ENCODE measurements around the gene RPS10.
"Not testable (repeated sequence)": the region's sequence is repeated elsewhere in the genome, so short reads cannot be mapped to it uniquely, and the experiment has no call there.

RPS10 gene

DNA sequence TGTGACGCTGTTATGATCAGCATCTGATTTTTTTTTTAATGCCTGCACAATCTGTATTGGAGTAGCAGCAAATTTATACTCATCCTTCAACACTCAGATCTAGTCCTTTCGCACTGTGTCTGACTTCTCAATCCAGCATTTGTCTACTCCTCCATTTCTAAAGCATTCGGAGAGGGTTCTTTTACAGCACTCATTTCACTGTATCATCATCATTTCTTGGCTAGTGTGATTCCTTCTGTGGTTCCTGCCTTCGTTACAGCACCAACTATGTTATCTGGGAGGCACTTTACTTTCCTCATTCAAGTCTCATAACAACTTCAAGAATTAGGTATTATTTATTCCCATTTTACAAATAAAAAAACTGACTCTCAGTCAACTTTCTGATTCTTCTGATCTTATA lies 51.4 kb downstream of the RPS10 start:
- TF ChIP-seq, protein P1, sequence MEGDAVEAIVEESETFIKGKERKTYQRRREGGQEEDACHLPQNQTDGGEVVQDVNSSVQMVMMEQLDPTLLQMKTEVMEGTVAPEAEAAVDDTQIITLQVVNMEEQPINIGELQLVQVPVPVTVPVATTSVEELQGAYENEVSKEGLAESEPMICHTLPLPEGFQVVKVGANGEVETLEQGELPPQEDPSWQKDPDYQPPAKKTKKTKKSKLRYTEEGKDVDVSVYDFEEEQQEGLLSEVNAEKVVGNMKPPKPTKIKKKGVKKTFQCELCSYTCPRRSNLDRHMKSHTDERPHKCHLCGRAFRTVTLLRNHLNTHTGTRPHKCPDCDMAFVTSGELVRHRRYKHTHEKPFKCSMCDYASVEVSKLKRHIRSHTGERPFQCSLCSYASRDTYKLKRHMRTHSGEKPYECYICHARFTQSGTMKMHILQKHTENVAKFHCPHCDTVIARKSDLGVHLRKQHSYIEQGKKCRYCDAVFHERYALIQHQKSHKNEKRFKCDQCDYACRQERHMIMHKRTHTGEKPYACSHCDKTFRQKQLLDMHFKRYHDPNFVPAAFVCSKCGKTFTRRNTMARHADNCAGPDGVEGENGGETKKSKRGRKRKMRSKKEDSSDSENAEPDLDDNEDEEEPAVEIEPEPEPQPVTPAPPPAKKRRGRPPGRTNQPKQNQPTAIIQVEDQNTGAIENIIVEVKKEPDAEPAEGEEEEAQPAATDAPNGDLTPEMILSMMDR (IDR thresholded peaks at IDR 0.05; ENCODE audit: borderline replicate concordance, extremely low read depth, low read length, poor library complexity, severe bottlenecking), result no peak
- no peak for TF ChIP-seq EZH2 (IDR thresholded peaks at IDR 0.05; ENCODE audit: borderline replicate concordance, low read depth, low read length, severe bottlenecking)
- no peak overlapping the region for H3K4me3 ChIP-seq (ENCODE audit: low read depth in 1 of 2, low read length in 2 of 2)
- no peak overlapping the region for H3K27ac ChIP-seq (ENCODE audit: low read length)
- ATAC-seq (ENCODE audit: insufficient read depth, low read depth) (no peak), DNase-seq (no peak)
- H4K20me1 ChIP-seq (ENCODE audit: insufficient read depth, low read length), result peaks cover 43% of the 10 kb centered on the region
- H3K79me2 ChIP-seq (ENCODE audit: insufficient read depth, low read length), result peaks cover 94% of the 10 kb centered on the region
- no peak overlapping the region for H2AFZ ChIP-seq (ENCODE audit: low read depth, low read length)
- no peaks in the 10 kb centered on the region for H3K9me3 ChIP-seq (ENCODE audit: insufficient read depth, low read length, severe bottlenecking)
- peaks cover 9% of the 10 kb centered on the region for H3K36me3 ChIP-seq (ENCODE audit: insufficient read depth, low read length)
- no peaks in the 10 kb centered on the region for H3K4me1 ChIP-seq (ENCODE audit: insufficient read depth, low read length)
- no peak overlapping the region for H3K4me2 ChIP-seq (ENCODE audit: insufficient read depth, low read length)
- no peak overlapping the region for H3K9ac ChIP-seq (ENCODE audit: low read depth, low read length)
- H3K27me3 ChIP-seq (ENCODE audit: insufficient read depth, low read length, poor library complexity), result no peaks in the 10 kb centered on the region

DNA sequence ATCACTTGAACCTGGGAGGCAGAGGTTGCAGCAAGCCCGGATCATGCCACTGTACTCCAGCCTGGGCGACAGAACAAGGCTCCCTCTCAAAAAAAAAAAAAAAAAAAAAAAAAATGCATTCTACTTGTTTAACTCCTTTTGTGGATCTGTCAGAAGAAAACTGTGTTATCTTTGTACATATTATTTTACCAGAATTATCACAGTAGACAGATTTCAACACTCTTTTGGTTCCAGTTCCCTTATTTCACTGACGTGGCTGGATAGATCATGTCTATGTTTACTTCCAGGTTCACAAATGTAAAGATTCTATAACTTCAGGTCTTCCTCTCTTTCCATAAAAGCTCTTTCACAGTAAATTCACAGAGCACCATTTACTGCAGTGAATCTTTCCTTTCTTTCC lies 51.8 kb downstream of the RPS10 start:
- Histone ChIP-seq H3K9me3 (ENCODE audit: insufficient read depth, low read length, severe bottlenecking) (no peaks in the 10 kb centered on the region), H3K79me2 (ENCODE audit: insufficient read depth, low read length) (peaks cover 94% of the 10 kb centered on the region), H3K4me3 (ENCODE audit: low read depth in 1 of 2, low read length in 2 of 2) (no peak overlapping the region), H3K4me1 (ENCODE audit: insufficient read depth, low read length) (no peaks in the 10 kb centered on the region), H3K4me2 (ENCODE audit: insufficient read depth, low read length) (no peak overlapping the region), H4K20me1 (ENCODE audit: insufficient read depth, low read length) (peaks cover 41% of the 10 kb centered on the region), H3K36me3 (ENCODE audit: insufficient read depth, low read length) (peaks cover 6% of the 10 kb centered on the region; the same call in 1 of the 2 replicates), H3K27me3 (ENCODE audit: insufficient read depth, low read length, poor library complexity) (no peaks in the 10 kb centered on the region), H3K9ac (ENCODE audit: low read depth, low read length) (no peak overlapping the region), H2AFZ (ENCODE audit: low read depth, low read length) (no peak overlapping the region), H3K27ac (ENCODE audit: low read length) (no peak overlapping the region)
- no peak for DNase-seq
- TF ChIP-seq, protein P1 (IDR thresholded peaks at IDR 0.05; ENCODE audit: borderline replicate concordance, extremely low read depth, low read length, poor library complexity, severe bottlenecking), result no peak
- TF ChIP-seq EZH2 (IDR thresholded peaks at IDR 0.05; ENCODE audit: borderline replicate concordance, low read depth, low read length, severe bottlenecking), result no peak
- no peak for ATAC-seq (ENCODE audit: insufficient read depth, low read depth)

- Histone ChIP-seq H3K9me3 (ENCODE audit: insufficient read depth, low read length, severe bottlenecking) (no peaks in the 10 kb centered on the region), H3K27ac (ENCODE audit: low read length) (no peak overlapping the region), H3K4me1 (ENCODE audit: insufficient read depth, low read length) (no peaks in the 10 kb centered on the region), H3K4me2 (ENCODE audit: insufficient read depth, low read length) (no peak overlapping the region), H3K4me3 (ENCODE audit: low read depth in 1 of 2, low read length in 2 of 2) (no peak overlapping the region), H2AFZ (ENCODE audit: low read depth, low read length) (no peak overlapping the region), H3K27me3 (ENCODE audit: insufficient read depth, low read length, poor library complexity) (no peaks in the 10 kb centered on the region), H3K9ac (ENCODE audit: low read depth, low read length) (no peak overlapping the region), H3K79me2 (ENCODE audit: insufficient read depth, low read length) (peaks cover 94% of the 10 kb centered on the region), H3K36me3 (ENCODE audit: insufficient read depth, low read length) (peaks cover 6% of the 10 kb centered on the region; the same call in 1 of the 2 replicates), H4K20me1 (ENCODE audit: insufficient read depth, low read length) (peaks cover 37% of the 10 kb centered on the region)
- no peak for TF ChIP-seq EZH2 (IDR thresholded peaks at IDR 0.05; ENCODE audit: borderline replicate concordance, low read depth, low read length, severe bottlenecking)
- TF ChIP-seq, protein P1 (IDR thresholded peaks at IDR 0.05; ENCODE audit: borderline replicate concordance, extremely low read depth, low read length, poor library complexity, severe bottlenecking), result no peak
- ATAC-seq (ENCODE audit: insufficient read depth, low read depth) (no peak), DNase-seq (no peak)
Measured at GRCh38 chr6:34373511-34373910, 52.4 kb downstream of the RPS10 start.

DNA sequence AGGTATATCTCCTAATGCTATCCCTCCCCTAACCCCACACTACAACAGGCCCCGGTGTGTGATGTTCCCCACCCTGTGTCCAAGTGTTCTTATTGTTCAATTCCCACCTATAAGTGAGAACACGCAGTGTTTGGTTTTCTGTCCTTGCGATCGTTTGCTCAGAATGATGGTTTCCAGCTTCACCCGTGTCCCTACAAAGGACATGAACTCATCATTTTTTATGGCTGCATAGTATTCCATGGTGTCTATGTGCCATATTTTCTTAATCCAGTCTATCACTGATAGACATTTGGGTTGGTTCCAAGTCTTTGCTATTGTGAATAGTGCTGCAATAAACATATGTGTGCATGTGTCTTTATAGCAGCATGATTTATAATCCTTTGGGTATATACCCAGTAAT lies 54.0 kb downstream of the RPS10 start:
- not testable (repeated sequence) for H3K36me3 ChIP-seq (ENCODE audit: insufficient read depth, low read length); H3K4me1 ChIP-seq (ENCODE audit: insufficient read depth, low read length); H3K27me3 ChIP-seq (ENCODE audit: insufficient read depth, low read length, poor library complexity); H3K9me3 ChIP-seq (ENCODE audit: insufficient read depth, low read length, severe bottlenecking); H3K4me3 ChIP-seq (ENCODE audit: low read depth in 1 of 2, low read length in 2 of 2); H3K27ac ChIP-seq (ENCODE audit: low read length); H3K4me2 ChIP-seq (ENCODE audit: insufficient read depth, low read length); ATAC-seq (ENCODE audit: insufficient read depth, low read depth); H2AFZ ChIP-seq (ENCODE audit: low read depth, low read length); H3K9ac ChIP-seq (ENCODE audit: low read depth, low read length); DNase-seq
- peaks cover 94% of the 10 kb centered on the region for H3K79me2 ChIP-seq (ENCODE audit: insufficient read depth, low read length)
- H4K20me1 ChIP-seq (ENCODE audit: insufficient read depth, low read length), result peaks cover 31% of the 10 kb centered on the region
